C4-2B (cell line): ENCODE data around the gene ARRB2.

Source experiments
- ZFX ChIP-seq: fragments of 450-650 bp; IDR thresholded peaks from 2 replicates; pipeline ENCODE4 v1.6.1; 2017
- TF ChIP-seq, protein P1 (sequence below): fragments of 450-650 bp; conservative IDR thresholded peaks from 2 replicates; pipeline ENCODE4 v1.5.1; 2017; ENCODE audit warnings: mild to moderate bottlenecking

DNA sequence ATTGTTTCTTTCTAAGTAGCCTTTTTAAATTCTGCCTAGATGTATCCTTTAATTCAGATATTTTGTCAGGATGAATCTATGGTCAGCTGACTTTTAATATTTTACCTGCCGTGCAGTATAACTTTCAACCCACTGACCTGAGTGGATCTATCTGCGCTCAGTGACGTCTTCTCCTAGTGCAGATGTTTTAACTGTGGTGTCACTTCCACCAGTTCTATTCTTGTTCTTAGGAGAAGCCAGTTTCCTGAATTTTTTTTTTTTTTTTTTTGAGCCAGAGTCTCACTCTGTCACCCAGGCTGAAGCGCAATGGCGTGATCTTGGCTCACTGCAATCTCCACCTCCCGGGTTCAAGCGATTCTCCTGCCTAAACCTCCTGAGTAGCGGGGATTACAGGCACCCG is 56.3 kb downstream of the ARRB2 start:
- TF ChIP-seq, protein P1, sequence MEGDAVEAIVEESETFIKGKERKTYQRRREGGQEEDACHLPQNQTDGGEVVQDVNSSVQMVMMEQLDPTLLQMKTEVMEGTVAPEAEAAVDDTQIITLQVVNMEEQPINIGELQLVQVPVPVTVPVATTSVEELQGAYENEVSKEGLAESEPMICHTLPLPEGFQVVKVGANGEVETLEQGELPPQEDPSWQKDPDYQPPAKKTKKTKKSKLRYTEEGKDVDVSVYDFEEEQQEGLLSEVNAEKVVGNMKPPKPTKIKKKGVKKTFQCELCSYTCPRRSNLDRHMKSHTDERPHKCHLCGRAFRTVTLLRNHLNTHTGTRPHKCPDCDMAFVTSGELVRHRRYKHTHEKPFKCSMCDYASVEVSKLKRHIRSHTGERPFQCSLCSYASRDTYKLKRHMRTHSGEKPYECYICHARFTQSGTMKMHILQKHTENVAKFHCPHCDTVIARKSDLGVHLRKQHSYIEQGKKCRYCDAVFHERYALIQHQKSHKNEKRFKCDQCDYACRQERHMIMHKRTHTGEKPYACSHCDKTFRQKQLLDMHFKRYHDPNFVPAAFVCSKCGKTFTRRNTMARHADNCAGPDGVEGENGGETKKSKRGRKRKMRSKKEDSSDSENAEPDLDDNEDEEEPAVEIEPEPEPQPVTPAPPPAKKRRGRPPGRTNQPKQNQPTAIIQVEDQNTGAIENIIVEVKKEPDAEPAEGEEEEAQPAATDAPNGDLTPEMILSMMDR = no peak
- TF ChIP-seq ZFX = no peak
